Adipose tissue (tissue), 3 donors: ENCODE results near the gene GPR155. TPM values are rescaled to one million over a fixed set of nuclear protein-coding genes. Genes with fewer than 3 reads are reported as not detected.
"Not testable (repeated sequence)": the region's sequence is repeated elsewhere in the genome, so short reads cannot be mapped to it uniquely, and the experiment has no call there.

Experiments
- H3K27ac ChIP-seq: one replicate; pipeline ENCODE4 v1.5.1; 2013; ENCODE audit warnings: low read depth, low read length
- WGBS, 3 donors: extraction: QIAGEN DNeasy Blood & Tissue Kit; methylation state at CpG; one replicate each; pipeline ENCODE4 v1.1.7; 2013; 5-methylcytosine and 5-hydroxymethylcytosine counted together
- polyA plus RNA-seq, 3 donors: library from polyadenylated mRNA; stranded (reverse); fragments of 200-250 nt; gene quantifications; one replicate each; pipeline ENCODE4 v1.2.3, GENCODE V29; 2013
- donor health status: healthy with polysubstance abuse.
- donor health status: Bipolar disorder and iron deficiency.
- donor health status: healthy.

Gene GPR155
- polyA plus RNA-seq, 3 donors = 3.1 to 7.0 (median 3.4) TPM

DNA sequence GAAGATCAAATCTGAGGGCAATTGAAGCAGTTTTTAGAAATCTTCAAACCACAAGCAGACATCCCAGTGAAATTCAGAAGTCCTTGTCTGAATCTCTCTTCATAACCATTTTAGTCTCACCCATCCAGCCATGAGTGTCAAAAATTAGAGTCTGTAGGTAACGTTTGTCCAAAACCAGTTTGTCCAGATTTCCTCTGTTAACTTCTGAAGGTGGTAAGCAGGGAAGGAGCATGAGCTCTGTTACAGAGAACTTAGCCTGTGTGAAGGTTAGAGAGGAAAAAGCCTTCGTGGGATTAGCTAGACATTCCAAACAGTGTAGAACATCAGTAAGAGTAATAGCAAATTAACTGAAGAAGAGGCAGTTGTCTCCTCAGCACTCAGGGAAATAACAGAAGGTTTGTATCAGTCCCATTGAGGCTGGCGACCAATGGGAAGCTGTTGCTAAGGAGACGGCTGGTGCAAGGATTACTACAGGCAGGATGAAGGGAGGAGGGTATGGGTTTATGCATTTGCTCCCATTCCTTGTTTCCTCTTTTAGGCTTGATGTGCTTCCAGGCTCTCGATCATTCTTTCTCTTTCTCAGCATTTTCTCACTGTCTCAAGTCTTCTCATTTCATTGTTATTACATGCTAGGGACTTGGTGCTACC, 8.7 kb upstream of the GPR155 start:
- 40 to 71% (median 63%) methylated on average over 5 of the region's 5 CpGs for WGBS, 3 donors
- H3K27ac ChIP-seq = no peak overlapping the region

GRCh38 chr2:174493549-174494331, 6.9 kb upstream of the GPR155 start:
- WGBS, 3 donors = 82 to 88% (median 84%) methylated on average over 11 of the region's 11 CpGs
- H3K27ac ChIP-seq = no peak overlapping the region

DNA sequence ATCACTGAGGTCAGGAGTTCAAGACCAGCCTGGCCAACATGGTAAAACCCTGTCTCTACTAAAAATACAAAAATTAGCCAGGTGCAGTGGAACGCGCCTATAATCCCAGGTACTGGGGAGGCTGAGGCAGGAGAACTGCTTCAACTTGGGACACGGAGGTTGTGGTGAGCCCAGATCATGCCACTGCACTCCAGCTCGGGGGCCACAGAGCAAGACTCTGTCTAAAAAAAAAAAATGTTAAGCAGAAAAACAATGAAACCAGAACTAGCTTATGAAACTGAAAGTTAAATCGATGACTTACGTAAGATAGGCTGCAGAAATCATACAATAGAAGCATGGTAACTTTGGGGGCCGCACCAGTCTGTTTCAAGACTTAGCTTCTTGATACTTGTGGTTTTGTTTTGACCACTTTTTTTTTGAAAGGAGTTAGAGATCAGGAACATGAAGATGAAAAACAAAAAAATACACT, 6.2 kb upstream of the GPR155 start:
- no peak overlapping the region for H3K27ac ChIP-seq
- WGBS, 3 donors = 55 to 92% (median 68%) methylated on average over 7 of the region's 7 CpGs

DNA sequence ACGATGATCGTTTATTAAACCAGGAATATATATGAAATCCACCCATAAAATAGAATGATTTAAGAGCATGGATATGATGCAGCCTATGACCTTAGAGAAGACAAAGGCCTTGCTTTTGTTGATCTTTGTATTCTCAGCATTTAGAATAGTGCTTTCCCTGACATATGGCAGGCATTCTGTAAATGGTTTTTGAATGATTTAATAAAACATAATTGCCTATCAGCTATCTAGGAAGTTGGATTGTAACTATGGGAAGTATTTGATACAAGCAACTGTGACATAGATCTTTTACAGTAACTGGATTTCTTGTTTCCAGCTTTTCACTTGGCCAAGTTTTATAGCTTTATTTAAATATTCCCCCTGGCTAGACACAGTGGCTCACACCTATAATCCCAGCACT, 5.1 kb upstream of the GPR155 start:
- no peak overlapping the region for H3K27ac ChIP-seq
- 94 to 97% (median 96%) methylated on average over 2 of the region's 2 CpGs for WGBS, 3 donors

GRCh38 chr2:174490051-174490450, 3.2 kb upstream of the GPR155 start:
- H3K27ac ChIP-seq = no peak overlapping the region
- WGBS, 3 donors = 74 to 82% (median 80%) methylated on average over 3 of the region's 3 CpGs

- WGBS, 3 donors = 92 to 97% (median 93%) methylated on average over 7 of the region's 10 CpGs
- not testable (repeated sequence) for H3K27ac ChIP-seq
These were observed 2.7 kb upstream of the GPR155 start for GRCh38 chr2:174489520-174489919.

DNA sequence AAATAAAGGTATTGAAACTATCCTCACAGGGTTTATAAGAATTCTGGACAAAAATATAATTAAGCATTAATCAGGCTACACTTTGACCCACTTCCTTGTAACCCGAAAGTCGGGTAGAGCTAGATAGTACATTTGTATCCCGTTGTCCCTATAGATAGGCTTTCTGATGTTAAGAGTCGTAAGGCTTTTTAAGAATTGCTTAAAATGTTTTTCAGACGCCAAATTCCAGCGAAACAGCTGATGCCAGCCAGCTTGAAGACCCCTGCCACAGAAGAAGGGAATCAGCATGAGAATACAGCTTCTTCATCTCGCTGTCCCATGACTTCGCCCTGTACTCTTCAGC, 962 bp upstream of the GPR155 start:
- 97 to 98% (median 97%) methylated on average over 8 of the region's 8 CpGs for WGBS, 3 donors
- H3K27ac ChIP-seq = no peak overlapping the region

- 1 to 6% (median 4%) methylated on average over 21 to 36 of the region's 36 CpGs for WGBS, 3 donors
- no peak overlapping the region for H3K27ac ChIP-seq
These were observed 435 bp upstream of the GPR155 start for GRCh38 chr2:174487108-174487819.

DNA sequence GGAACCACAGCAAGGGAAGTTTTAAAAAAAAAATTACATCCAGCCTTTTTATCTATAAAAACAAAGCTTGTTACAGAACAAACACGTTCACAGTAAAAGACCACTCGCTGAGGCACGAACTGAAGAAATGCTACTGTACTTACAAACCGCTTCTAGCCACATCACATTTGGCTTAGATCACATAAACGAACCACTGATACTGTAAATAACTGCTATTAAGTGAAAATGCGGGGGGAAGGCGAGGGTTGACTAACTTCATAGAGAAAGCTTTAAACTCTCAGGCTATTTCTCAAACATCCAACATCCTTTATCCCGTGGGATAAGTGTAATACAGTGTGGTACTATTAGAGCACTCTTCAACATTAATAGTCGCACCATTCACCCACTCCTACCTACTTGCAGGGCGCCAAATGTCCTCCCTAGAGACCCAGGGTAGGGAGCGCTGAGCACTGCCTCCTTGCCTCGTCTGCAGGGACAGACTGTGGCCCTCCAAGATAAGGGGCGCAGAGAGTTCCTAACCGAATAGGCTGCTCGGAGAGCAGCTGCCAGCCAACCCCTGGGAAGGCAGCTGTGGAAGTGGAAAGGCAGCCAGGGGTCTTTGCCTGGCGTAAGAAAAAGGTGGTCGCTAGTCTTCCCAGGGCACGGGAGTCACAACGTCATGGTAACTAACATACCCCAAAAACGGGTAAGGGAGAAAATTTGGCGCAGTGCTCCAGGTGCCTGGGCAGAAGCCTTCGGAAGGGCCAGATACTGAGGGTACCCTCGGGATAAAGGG, 854 bp downstream of the GPR155 start:
- WGBS, 3 donors = 3 to 4% (median 4%) methylated on average over 23 of the region's 23 CpGs
- no peak overlapping the region for H3K27ac ChIP-seq

DNA sequence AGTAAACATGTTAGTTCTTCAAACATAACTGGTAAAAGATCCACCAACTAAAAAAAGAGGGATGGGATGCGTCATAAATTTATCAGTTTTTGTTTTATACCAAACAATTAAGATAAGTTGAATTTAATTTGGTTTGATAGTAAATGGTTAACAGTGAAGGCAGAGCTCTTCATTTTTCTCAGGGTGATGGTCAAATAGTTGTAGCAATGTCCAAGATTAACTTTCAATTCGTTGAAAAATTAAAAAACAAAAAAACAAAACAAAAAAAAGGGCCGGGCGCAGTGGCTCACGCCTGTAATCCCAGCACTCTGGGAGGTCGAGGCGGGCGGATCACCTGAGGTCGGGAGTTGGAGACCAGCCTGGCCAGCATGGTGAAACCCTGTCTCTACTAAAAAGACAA, 1.8 kb downstream of the GPR155 start:
- WGBS, 3 donors = 47 to 91% (median 83%) methylated on average over 9 of the region's 9 CpGs
- not testable (repeated sequence) for H3K27ac ChIP-seq

DNA sequence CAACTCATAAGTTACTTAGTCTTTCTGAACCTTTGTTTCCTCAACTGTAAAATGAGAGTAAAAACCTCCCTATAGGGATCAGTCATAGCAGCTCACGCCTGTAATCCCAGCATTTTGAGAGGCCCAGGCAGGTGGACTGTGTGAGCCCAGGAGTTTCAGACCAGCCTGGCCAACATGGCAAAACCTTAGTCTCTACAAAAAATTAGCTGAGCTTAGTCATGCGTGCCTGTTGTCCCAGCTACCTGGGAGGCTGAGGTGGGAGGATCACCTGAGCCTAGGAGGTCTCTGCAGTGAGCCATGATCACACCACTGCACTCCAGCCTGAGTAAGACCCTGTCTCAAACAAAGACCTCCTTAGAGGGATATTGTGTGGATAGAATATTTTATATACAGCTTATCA, 2.3 kb downstream of the GPR155 start:
- no peak overlapping the region for H3K27ac ChIP-seq
- 54 to 100% (median 96%) methylated on average over 2 of the region's 2 CpGs for WGBS, 3 donors

GRCh38 chr2:174482854-174483253, 4.0 kb downstream of the GPR155 start:
- WGBS, 3 donors = 90 to 96% (median 94%) methylated on average over 6 of the region's 6 CpGs
- H3K27ac ChIP-seq = no peak overlapping the region

GRCh38 chr2:174477759-174478158, 9.1 kb downstream of the GPR155 start:
- whole genome bisulfite sequencing, 3 donors = 79 to 90% (median 82%) methylated on average over 1 of the region's 1 CpG
- no peak overlapping the region for H3K27ac ChIP-seq

DNA sequence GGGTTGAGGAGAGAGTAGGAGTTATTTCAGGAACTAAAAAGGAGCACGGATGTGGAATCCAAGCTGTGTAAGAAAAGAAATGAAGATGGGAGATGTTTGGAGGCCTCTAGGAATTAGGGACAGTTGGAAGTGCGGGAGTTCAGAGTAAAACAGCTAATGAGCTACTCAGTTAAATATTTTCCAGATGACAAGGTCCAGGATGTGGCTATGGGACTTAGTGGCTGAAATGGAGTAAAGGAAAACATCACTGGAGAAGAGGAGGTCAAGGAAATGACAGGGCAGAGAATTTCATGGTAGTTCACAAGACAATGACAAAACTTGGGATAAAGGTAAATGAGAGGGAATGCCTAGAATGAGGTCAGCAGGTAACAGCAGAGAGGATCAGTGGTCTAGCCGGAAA, 13.0 kb downstream of the GPR155 start:
- H3K27ac ChIP-seq = no peak overlapping the region
- WGBS, 3 donors = 82 to 84% (median 83%) methylated on average over 3 of the region's 3 CpGs

DNA sequence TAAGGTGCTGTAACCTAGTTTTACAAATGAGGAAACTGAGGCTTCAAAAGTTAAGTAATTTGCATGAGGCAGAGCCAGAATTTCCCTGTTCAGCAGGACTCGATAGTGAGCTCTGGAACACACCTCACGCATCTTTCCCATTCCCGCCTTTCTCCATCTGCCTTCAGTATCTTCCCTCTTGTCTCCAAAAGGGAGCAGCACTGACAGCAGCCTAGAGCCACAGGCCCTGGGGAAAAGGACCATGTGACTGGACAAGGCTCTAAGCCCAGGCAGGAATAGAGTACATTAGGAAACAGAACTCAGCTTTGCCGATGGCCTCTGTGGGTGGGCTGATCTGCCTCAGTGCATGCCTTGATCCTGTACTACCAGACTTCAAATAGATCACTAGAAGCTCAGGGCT, 21.5 kb downstream of the GPR155 start:
- no peak overlapping the region for H3K27ac ChIP-seq
- WGBS, 3 donors = 75 to 87% (median 76%) methylated on average over 4 of the region's 4 CpGs

GRCh38 chr2:174461221-174461620, 25.6 kb downstream of the GPR155 start:
- WGBS, 3 donors = 89 to 97% (median 89%) methylated on average over 1 of the region's 1 CpG
- H3K27ac ChIP-seq = no peak overlapping the region

GRCh38 chr2:174454566-174454965, 32.3 kb downstream of the GPR155 start:
- WGBS, 3 donors = 70 to 86% (median 81%) methylated on average over 2 of the region's 2 CpGs
- H3K27ac ChIP-seq = no peak overlapping the region

DNA sequence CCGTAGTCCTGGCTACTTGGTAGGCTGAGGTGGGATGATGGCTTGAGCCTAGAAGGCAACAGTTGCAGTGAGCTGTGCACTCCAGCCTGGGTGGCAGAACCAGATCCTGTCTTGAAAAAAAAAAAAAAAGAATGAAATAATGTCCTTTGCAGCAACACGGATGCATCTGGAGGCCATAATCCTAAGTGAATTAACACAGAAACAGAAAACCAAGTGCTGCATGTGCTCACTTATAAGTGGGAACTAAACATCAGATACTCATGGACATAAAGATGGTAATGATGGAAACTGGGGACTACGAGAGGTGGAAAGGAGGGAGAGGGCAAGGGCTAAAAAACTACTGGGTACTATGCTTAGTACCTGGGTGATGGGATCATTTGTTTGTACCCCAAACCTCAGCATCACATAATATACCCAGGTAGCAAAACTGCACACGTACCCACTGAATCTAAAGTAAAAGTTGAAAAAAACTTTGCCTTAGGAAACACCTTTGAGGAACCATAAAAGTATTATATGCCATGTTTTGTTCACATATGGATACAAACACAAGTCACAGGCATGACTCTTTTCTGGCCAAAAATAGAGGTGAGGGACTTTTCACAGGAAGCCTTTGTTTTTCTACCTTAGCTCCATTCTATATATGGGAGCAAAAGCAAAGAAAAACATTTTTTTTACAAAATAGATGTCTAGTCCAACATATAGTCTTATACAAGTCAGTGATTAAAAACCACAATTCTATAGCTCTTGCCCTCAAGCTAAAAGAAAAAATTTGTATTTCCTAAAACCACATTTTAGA, 36.6 kb downstream of the GPR155 start:
- H3K27ac ChIP-seq = no peak overlapping the region
- WGBS, 3 donors = 83 to 95% (median 88%) methylated on average over 4 of the region's 4 CpGs
